ENCODE results near the gene BNC2.

BNC2 gene

DNA sequence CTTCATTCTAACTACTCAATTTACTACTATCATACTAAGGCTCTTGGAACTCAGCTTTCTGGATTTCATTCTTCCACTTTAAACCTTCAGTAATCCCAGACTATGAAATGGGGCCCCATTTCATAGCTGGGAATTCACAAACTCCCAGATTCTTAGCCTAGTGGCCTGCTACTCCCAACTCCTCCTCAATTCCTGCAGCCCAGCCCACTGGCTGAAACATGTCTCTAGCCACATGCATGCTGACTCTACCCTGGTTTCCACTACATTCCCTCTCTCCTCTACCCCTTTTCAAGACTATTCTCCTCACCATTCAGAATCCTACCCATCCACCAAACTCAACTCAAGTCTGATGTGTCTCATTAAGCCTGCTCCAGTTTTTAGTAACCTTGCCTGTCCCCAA is 370.6 kb downstream of the BNC2 start:
- no peak for TF ChIP-seq CTCF (conservative IDR thresholded peaks at IDR 0.05; ENCODE audit: low read depth, low read length)

GRCh38 chr9:16496908-16497307 is 373.6 kb downstream of the BNC2 start:
- no peak for DNase-seq (ENCODE audit: low read depth)
- no peak for TF ChIP-seq CTCF (conservative IDR thresholded peaks at IDR 0.05; ENCODE audit: low read depth, low read length)
- no peak overlapping the region for H3K4me3 ChIP-seq (ENCODE audit: low read length)

More for the DNA sequence above, 370.6 kb downstream of the BNC2 start:
- no peak for DNase-seq (ENCODE audit: low read depth)
- H3K4me3 ChIP-seq (ENCODE audit: low read length) = no peak overlapping the region

- DNase-seq (ENCODE audit: low read depth) = no peak
- H3K4me3 ChIP-seq (ENCODE audit: low read length) = no peak overlapping the region
- TF ChIP-seq CTCF (conservative IDR thresholded peaks at IDR 0.05; ENCODE audit: low read depth, low read length) = no peak
Measured at GRCh38 chr9:16487915-16488314, 382.6 kb downstream of the BNC2 start.

- no peak overlapping the region for H3K4me3 ChIP-seq (ENCODE audit: low read length)
- DNase-seq (ENCODE audit: low read depth) = no peak
- no peak for TF ChIP-seq CTCF (conservative IDR thresholded peaks at IDR 0.05; ENCODE audit: low read depth, low read length)
Measured at GRCh38 chr9:16485575-16486321, 384.7 kb downstream of the BNC2 start.

DNA sequence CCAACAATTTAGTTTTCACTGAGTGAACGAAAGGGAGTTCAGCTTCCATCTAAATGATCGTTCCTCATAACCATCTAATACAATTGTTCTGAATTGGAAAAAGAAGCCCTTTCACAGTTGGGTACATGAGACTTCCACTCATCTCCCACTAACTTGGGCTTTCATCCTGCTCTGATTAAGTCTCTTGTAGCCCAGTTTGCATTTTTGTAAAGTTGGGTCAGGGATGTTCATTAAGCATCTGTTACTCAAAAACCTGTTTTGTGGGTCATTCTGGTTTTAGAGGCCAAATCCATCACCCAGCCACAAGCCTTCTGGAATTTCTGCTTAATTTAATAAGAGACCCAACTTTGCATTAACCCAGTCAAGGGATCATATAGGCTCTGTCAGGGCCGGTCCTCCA is 385.3 kb downstream of the BNC2 start:
- no peak for DNase-seq (ENCODE audit: low read depth)
- no peak for TF ChIP-seq CTCF (conservative IDR thresholded peaks at IDR 0.05; ENCODE audit: low read depth, low read length)
- no peak overlapping the region for H3K4me3 ChIP-seq (ENCODE audit: low read length)

DNA sequence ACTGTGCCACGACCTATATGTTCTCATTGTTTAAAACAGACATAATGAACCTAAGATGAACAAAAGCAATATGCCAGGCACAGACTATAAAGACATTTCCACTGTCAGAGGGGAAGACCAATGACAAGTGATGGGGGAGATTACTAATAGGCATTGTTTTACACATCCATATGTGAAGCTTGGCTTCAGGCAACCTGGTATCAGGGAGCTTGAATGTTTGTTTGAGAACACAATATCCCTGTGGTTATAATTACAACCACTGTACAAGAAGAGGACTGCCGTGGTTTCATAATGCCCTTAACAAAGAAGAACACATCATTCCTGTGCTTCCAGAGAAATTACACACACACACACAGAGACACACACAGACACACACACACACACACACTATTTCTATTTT is 385.7 kb downstream of the BNC2 start:
- no peak for TF ChIP-seq CTCF (conservative IDR thresholded peaks at IDR 0.05; ENCODE audit: low read depth, low read length)
- no peak for DNase-seq (ENCODE audit: low read depth)
- H3K4me3 ChIP-seq (ENCODE audit: low read length) = no peak overlapping the region

- H3K4me3 ChIP-seq (ENCODE audit: low read length) = no peak overlapping the region
- TF ChIP-seq CTCF (conservative IDR thresholded peaks at IDR 0.05; ENCODE audit: low read depth, low read length) = no peak
- no peak for DNase-seq (ENCODE audit: low read depth)
Measured at GRCh38 chr9:16484180-16484579, 386.3 kb downstream of the BNC2 start.
